OCI-M2 (cell line): ENCODE data around the gene ARHGEF1.

Source experiments
- DNase-seq: peaks from one replicate; lab custom pipeline; 2025; ENCODE audit not compliant: unreplicated experiment; lab: John Stamatoyannopoulos, UW

ARHGEF1 gene

DNA sequence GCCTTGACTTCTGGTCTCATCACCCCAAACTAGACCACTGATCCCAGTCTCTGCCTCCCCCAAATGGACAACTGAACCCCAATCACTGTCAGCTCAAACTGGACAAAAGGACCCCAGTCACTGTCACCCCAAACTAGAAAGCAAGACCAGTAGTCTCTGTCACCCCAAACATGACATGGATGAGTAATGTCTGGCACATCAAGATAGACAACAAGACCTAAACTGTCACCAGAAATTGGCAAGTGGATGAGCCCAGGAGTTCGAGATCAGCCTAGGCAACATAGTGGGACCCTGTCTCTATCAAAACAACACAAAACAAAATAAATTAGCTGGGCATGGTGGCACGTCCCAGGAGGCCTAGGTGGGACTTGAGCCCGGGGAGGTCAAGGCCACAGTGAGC is 64.1 kb downstream of the ARHGEF1 start:
- DNase-seq = no peak

DNA sequence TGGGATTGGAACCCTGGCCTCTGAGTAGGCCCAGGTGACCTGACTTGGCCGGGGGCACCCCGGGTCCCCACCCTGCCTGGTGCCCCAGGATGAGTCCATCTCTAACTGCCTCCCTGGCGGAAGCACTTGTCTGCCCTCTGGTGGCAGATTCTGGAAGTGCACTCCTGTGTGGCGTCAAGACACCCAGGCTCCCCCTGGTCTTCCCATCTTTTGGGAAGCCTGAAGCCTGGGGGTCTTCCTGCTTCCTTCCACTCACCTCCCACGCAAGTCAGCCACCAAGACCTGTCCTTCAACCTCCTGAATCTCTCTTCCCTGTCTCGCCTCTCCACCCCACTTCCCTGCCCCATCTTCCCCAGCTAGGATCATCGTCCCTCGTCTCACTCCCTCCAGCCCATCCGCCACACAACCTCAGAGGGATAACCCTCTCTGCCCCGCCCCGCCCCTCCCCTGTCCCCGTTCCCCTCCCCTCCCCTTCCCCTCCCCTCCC is 68.7 kb downstream of the ARHGEF1 start:
- no peak for DNase-seq

DNA sequence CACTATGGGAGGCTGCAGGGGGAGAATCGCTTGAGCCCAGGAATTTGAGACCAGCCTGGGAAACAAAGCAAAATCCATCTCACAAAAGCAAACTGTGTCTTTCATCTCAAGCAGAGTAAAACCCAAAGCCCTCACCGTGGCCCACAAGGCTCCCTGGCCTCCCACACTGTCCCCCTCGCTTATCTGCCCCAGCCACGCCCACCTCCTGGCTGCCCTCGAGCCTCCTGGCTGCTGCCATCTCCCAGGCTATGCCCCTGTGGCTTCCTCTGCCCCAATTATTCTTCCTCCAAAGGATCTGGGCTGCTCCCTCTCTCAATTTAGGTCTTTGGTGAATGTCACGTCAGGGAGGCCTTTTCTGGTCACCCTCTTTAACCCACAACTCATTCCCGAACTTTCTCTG is 72.5 kb downstream of the ARHGEF1 start:
- DNase-seq = no peak

DNA sequence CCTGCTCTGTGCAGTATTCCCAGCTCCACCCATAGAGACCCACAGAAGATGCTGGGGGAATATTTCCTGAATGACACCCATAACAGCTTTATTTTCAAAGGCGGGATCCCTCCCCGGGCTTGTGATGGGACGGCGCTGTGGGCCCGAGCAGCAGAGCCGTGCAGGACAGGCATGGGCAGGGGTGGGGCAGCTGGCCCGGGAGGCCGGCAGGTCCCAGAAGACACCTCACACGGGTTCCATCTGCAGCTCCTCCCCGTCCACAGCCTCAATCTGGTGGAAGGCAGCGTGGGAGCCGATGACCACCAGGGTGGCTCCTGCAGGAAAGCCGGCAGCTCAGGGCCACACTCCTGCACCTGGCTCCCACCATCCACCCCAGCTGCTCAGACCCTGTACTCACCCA is 73.6 kb downstream of the ARHGEF1 start:
- DNase-seq = no peak
